Right lobe of liver (tissue), 4 donors: ENCODE measurements around the gene SELE.

ENCODE experiments used
- CTCF ChIP-seq, 4 donors: fragments of 200-600 bp in 3 of 4; fragments of 450-650 bp in 1 of 4; IDR thresholded peaks; one replicate each; pipeline versions ENCODE4 v1.5.1 to v1.8.0; 2016 to 2022; ENCODE audit warnings: antibody characterized with exemption in 4 of 4, mild to moderate bottlenecking in 2 of 4
- POLR2A ChIP-seq: fragments of 450-650 bp; IDR thresholded peaks from one replicate; pipeline ENCODE4 v1.6.1; 2017; ENCODE audit warnings: antibody characterized with exemption, mild to moderate bottlenecking
- donor health status: DM: no; HTN: no; CAD: no.
- donor health status: DM: no; HTN: no; CAD: no.
- donor health status: DM: no; HTN: yes; CAD: no.

DNA sequence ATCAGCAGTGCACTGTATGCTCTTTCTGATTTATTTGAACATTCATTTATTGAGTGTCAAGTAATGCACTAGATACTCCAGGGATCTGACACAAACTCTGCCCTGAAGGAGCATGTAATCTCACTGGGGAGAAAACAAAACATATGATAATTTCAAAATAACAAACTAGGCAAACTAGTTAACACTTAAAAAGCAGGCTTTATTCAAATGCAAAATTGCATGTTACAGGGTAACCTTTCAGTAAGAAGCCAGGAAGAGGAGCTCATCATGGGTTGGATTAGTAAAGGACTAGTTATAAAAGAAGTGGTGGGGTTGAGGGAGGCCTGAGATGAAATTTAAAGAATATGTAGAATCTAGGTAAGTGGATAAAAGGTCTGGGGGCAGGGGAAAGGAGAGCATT is 43.4 kb downstream of the SELE start:
- TF ChIP-seq CTCF (IDR thresholded peaks at IDR 0.05) (no peak), POLR2A (no peak)
